ENCODE results near the gene MARCHF4.
"Not testable (repeated sequence)": the region's sequence is repeated elsewhere in the genome, so short reads cannot be mapped to it uniquely, and the experiment has no call there.

MARCHF4 gene

GRCh38 chr2:216391401-216391800, 19.1 kb upstream of the MARCHF4 start:
- no peak for DNase-seq

- no peak for DNase-seq
These were observed 17.3 kb upstream of the MARCHF4 start for GRCh38 chr2:216389570-216389969.

- DNase-seq, result no peak
These were observed 16.0 kb upstream of the MARCHF4 start for GRCh38 chr2:216388046-216388884.

- DNase-seq, result no peak
These were observed 15.0 kb upstream of the MARCHF4 start for GRCh38 chr2:216387262-216387661.

GRCh38 chr2:216385478-216385877, 13.2 kb upstream of the MARCHF4 start:
- DNase-seq, result no peak

GRCh38 chr2:216384409-216384808, 12.1 kb upstream of the MARCHF4 start:
- DNase-seq, result not testable (repeated sequence)

GRCh38 chr2:216379977-216380376, 7.7 kb upstream of the MARCHF4 start:
- no peak for DNase-seq

- DNase-seq, result no peak
These were observed 3.0 kb upstream of the MARCHF4 start for GRCh38 chr2:216375286-216375685.

- DNase-seq, result no peak
These were observed 1.6 kb upstream of the MARCHF4 start for GRCh38 chr2:216373896-216374295.

- DNase-seq, result no peak
These were observed 543 bp upstream of the MARCHF4 start for GRCh38 chr2:216372761-216373291.

GRCh38 chr2:216370961-216371712, 1.1 kb downstream of the MARCHF4 start:
- no peak for DNase-seq

- no peak for DNase-seq
These were observed 2.5 kb downstream of the MARCHF4 start for GRCh38 chr2:216369821-216370220.

GRCh38 chr2:216366777-216367471, 5.4 kb downstream of the MARCHF4 start:
- DNase-seq, result no peak

- DNase-seq, result no peak
These were observed 6.8 kb downstream of the MARCHF4 start for GRCh38 chr2:216365518-216365917.

GRCh38 chr2:216363221-216363620, 9.1 kb downstream of the MARCHF4 start:
- no peak for DNase-seq

- DNase-seq, result no peak
These were observed 9.6 kb downstream of the MARCHF4 start for GRCh38 chr2:216362730-216363129.

- no peak for DNase-seq
These were observed 16.6 kb downstream of the MARCHF4 start for GRCh38 chr2:216355711-216356110.

GRCh38 chr2:216354306-216354705, 18.0 kb downstream of the MARCHF4 start:
- no peak for DNase-seq

- DNase-seq, result no peak
These were observed 19.5 kb downstream of the MARCHF4 start for GRCh38 chr2:216352653-216353270.

- no peak for DNase-seq
These were observed 20.9 kb downstream of the MARCHF4 start for GRCh38 chr2:216351172-216351925.

- no peak for DNase-seq
These were observed 22.0 kb downstream of the MARCHF4 start for GRCh38 chr2:216350214-216350791.

GRCh38 chr2:216349366-216349765, 22.9 kb downstream of the MARCHF4 start:
- no peak for DNase-seq

Measured in NCI-H1436 (cell line).